ENCODE data around the gene AUTS2. TPM values are rescaled to one million over a fixed set of nuclear protein-coding genes. Genes with fewer than 3 reads are reported as not detected.

Gene AUTS2
- total and polyA plus RNA-seq, 9 of the 15 experiments (the other 6 are each of a cell fraction or from before 2014, with no cell fraction given): 0.58 TPM; not detected in 8

GRCh38 chr7:69701288-69701687, 103.0 kb downstream of the AUTS2 start (continued):
- TF ChIP-seq ZNF347 (CRISPR knock-in tag; IDR thresholded peaks at IDR 0.05; ENCODE audit: low read depth): no peak
- no peak for TF ChIP-seq ZKSCAN3 (CRISPR knock-in tag; IDR thresholded peaks at IDR 0.05)
- no peak for TF ChIP-seq TCF7L2 (IDR thresholded peaks at IDR 0.05; ENCODE audit: low read depth, low read length)
- no peak for TF ChIP-seq E2F6 (IDR thresholded peaks at IDR 0.05; ENCODE audit: borderline replicate concordance in 1 of 2, extremely low read depth in 1 of 2, insufficient read depth in 1 of 2, insufficient read length in 1 of 2, low read depth in 1 of 2, low read length in 1 of 2, poor library complexity in 1 of 2, severe bottlenecking in 1 of 2)
- no peak for TF ChIP-seq ZNF398 (CRISPR knock-in tag; IDR thresholded peaks at IDR 0.05)
- no peak for TF ChIP-seq POLR3A (IDR thresholded peaks at IDR 0.05; ENCODE audit: borderline replicate concordance, extremely low read depth, insufficient read depth, insufficient read length)
- no peak for TF ChIP-seq ZNF778 (CRISPR knock-in tag; IDR thresholded peaks at IDR 0.05)

GRCh38 chr7:69702357-69702756, 104.1 kb downstream of the AUTS2 start:
- BruUV-seq (replicated peaks): no TSS peak
- no peaks in the 10 kb centered on the region for H3K9me1 ChIP-seq (ENCODE audit: control insufficient read depth, insufficient read depth, low read length)
- intact Hi-C loops (cut with micrococcal nuclease): no loop called here
- no peak overlapping the region for H3K4me2 ChIP-seq (ENCODE audit: insufficient read depth, low read length)
- H3K79me2 ChIP-seq (ENCODE audit: control insufficient read depth, insufficient read depth, low read length): no peaks in the 10 kb centered on the region
- H3K4me1 ChIP-seq (replicated peaks in 1 of 2; ENCODE audit: control insufficient read depth in 2 of 2, insufficient read depth in 2 of 2, low read length in 2 of 2): no peaks in the 10 kb centered on the region
- no peak overlapping the region for H3K9ac ChIP-seq (ENCODE audit: insufficient read depth in 1 of 2, low read depth in 2 of 2, low read length in 2 of 2)
- H2AFZ ChIP-seq (ENCODE audit: low read depth, low read length): no peak overlapping the region
- ATAC-seq (no peak), DNase-seq (ENCODE audit: extremely low read depth in 1 of 4, low spot score in 3 of 4) (no peak), FAIRE-seq (no peak)
- H3K9me3 ChIP-seq (replicated peaks; ENCODE audit: control insufficient read depth, insufficient read depth, low read depth, low read length): no peaks in the 10 kb centered on the region
- in situ Hi-C loops (cut with MboI): no loop called here
- CTCF ChIA-PET (ENCODE audit: low intra/inter-chr PET ratio): no interaction called here
- H3K27me3 ChIP-seq (ENCODE audit: control insufficient read depth in 2 of 2, insufficient read depth in 2 of 2, low read length in 2 of 2): peaks cover 0 to 2% of the 10 kb centered on the region in 2 experiments; a peak in 1 of 5 replicates
- H3K4me3 ChIP-seq: no peak overlapping the region
- POLR2A ChIA-PET: interaction anchor here (1.1 kb wide), 1 partner anchor 8 kb away, joined by 6 read pairs; no protein-coding TSS in a partner anchor
- H3K27ac ChIP-seq (ENCODE audit: extremely low read depth, low read depth, low read length): no peak overlapping the region
- 0% methylated on average over 1 of the region's 1 CpG for WGBS (ENCODE audit: insufficient coverage, low coverage, missing lambda C conversion rate)
- 0 out of 2 replicates have a peak, but pooled peaks cover 2% of the 10 kb centered on the region for H4K20me1 ChIP-seq (replicated peaks; ENCODE audit: control insufficient read depth, insufficient read depth, low read length)
- no peaks in the 10 kb centered on the region for H3K36me3 ChIP-seq (ENCODE audit: control insufficient read depth, insufficient read depth, low read length)
- TF ChIP-seq ZNF165 (CRISPR knock-in tag; IDR thresholded peaks at IDR 0.05; ENCODE audit: borderline replicate concordance): no peak
- TF ChIP-seq MBD2 (IDR thresholded peaks at IDR 0.05; ENCODE audit: borderline replicate concordance, low read depth): no peak
- no peak for TF ChIP-seq ZZZ3 (IDR thresholded peaks at IDR 0.05)
- no peak for TF ChIP-seq SOX6 (IDR thresholded peaks at IDR 0.05)
- TF ChIP-seq ZNF133 (CRISPR knock-in tag; IDR thresholded peaks at IDR 0.05): no peak
- no peak for TF ChIP-seq SRSF1 (IDR thresholded peaks at IDR 0.05; ENCODE audit: low read depth, low read length)
- no peak for TF ChIP-seq ZNF311 (CRISPR knock-in tag; IDR thresholded peaks at IDR 0.05)
- no peak for TF ChIP-seq TRIM25 (IDR thresholded peaks at IDR 0.05; ENCODE audit: borderline replicate concordance)
